ENCODE measurements around the gene MYRIP.
"Not testable (repeated sequence)": the region's sequence is repeated elsewhere in the genome, so short reads cannot be mapped to it uniquely, and the experiment has no call there.

The MYRIP gene

GRCh38 chr3:39788128-39788883, 21.1 kb upstream of the MYRIP start:
- H3K4me3 ChIP-seq (ENCODE audit: control insufficient read depth, low read depth, low read length): no peak overlapping the region
- no peak for TF ChIP-seq CTCF (IDR thresholded peaks at IDR 0.05; ENCODE audit: control insufficient read depth, insufficient read depth, low read depth, low read length, missing control alignments)
- DNase-seq (ENCODE audit: low read depth): no peak

GRCh38 chr3:39791603-39792002, 17.8 kb upstream of the MYRIP start:
- DNase-seq (ENCODE audit: low read depth): no peak
- no peak overlapping the region for H3K4me3 ChIP-seq (ENCODE audit: control insufficient read depth, low read depth, low read length)
- TF ChIP-seq CTCF (IDR thresholded peaks at IDR 0.05; ENCODE audit: control insufficient read depth, insufficient read depth, low read depth, low read length, missing control alignments): no peak

- H3K4me3 ChIP-seq (ENCODE audit: control insufficient read depth, low read depth, low read length): no peak overlapping the region
- DNase-seq (ENCODE audit: low read depth): no peak
- no peak for TF ChIP-seq CTCF (IDR thresholded peaks at IDR 0.05; ENCODE audit: control insufficient read depth, insufficient read depth, low read depth, low read length, missing control alignments)
These were observed 14.5 kb upstream of the MYRIP start for GRCh38 chr3:39794880-39795279.

GRCh38 chr3:39801216-39801615, 8.2 kb upstream of the MYRIP start:
- no peak for DNase-seq (ENCODE audit: low read depth)
- TF ChIP-seq CTCF (IDR thresholded peaks at IDR 0.05; ENCODE audit: control insufficient read depth, insufficient read depth, low read depth, low read length, missing control alignments): no peak
- H3K4me3 ChIP-seq (ENCODE audit: control insufficient read depth, low read depth, low read length): no peak overlapping the region

- not testable (repeated sequence) for H3K4me3 ChIP-seq (ENCODE audit: control insufficient read depth, low read depth, low read length)
These were observed 6.9 kb upstream of the MYRIP start for GRCh38 chr3:39802486-39802885.

GRCh38 chr3:39803956-39804355, 5.5 kb upstream of the MYRIP start:
- no peak for TF ChIP-seq CTCF (IDR thresholded peaks at IDR 0.05; ENCODE audit: control insufficient read depth, insufficient read depth, low read depth, low read length, missing control alignments)
- H3K4me3 ChIP-seq (ENCODE audit: control insufficient read depth, low read depth, low read length): no peak overlapping the region
- DNase-seq (ENCODE audit: low read depth): no peak

More at GRCh38 chr3:39802486-39802885, 6.9 kb upstream of the MYRIP start:
- DNase-seq (ENCODE audit: low read depth): not testable (repeated sequence)

GRCh38 chr3:39804951-39805350, 4.5 kb upstream of the MYRIP start:
- H3K4me3 ChIP-seq (ENCODE audit: control insufficient read depth, low read depth, low read length): no peak overlapping the region
- no peak for TF ChIP-seq CTCF (IDR thresholded peaks at IDR 0.05; ENCODE audit: control insufficient read depth, insufficient read depth, low read depth, low read length, missing control alignments)
- DNase-seq (ENCODE audit: low read depth): no peak

Measured in AG09309 (cell line).